RPMI7951 (cell line): ENCODE data around the gene TXNIP. TPM values are rescaled to one million over a fixed set of nuclear protein-coding genes. Genes with fewer than 3 reads are reported as not detected.

Experiments used
- total RNA-seq: library from RNA; depleted of rRNA; stranded (reverse); fragments of >200 nt; shearing (Covaris generic); gene quantifications from 2 replicates; pipeline ENCODE4 v1.2.3, GENCODE V29; 2014; rRNA removed

The TXNIP gene
- total RNA-seq, 1 experiment from 2014 or later = 21.3 TPM

Other genes starting within 250 kb of the TXNIP start
- 9.6 and 10.2 TPM in 2 replicates for gene RNF115, start 172.5 kb downstream of the TXNIP start, total RNA-seq
- gene POLR3C, start 172.4 kb downstream of the TXNIP start, total RNA-seq = 33.9 and 37.2 TPM in 2 replicates
- gene NUDT17, start 150.9 kb downstream of the TXNIP start, total RNA-seq = 4.3 and 5.7 TPM in 2 replicates
- gene PIAS3, start 137.5 kb downstream of the TXNIP start, total RNA-seq = 13.3 and 16.3 TPM in 2 replicates
- 0.12 TPM in 1 of 2 replicates, not detected in the other for gene ANKRD35, start 110.7 kb downstream of the TXNIP start, total RNA-seq
- gene ITGA10, start 86.5 kb downstream of the TXNIP start, total RNA-seq = 0.78 and 1.6 TPM in 2 replicates
- gene PEX11B, start 77.9 kb downstream of the TXNIP start, total RNA-seq = 20.1 and 22.8 TPM in 2 replicates
- 173 and 182 TPM in 2 replicates for gene RBM8A, start 69.1 kb downstream of the TXNIP start, total RNA-seq
- 29.7 and 31.3 TPM in 2 replicates for gene LIX1L, start 38.6 kb downstream of the TXNIP start, total RNA-seq
- gene ANKRD34A, start 32.0 kb downstream of the TXNIP start, total RNA-seq = 1.3 and 2.0 TPM in 2 replicates
- 16.5 and 17.1 TPM in 2 replicates for gene POLR3GL, start 31.9 kb downstream of the TXNIP start, total RNA-seq
- 0.12 TPM in 1 of 2 replicates, not detected in the other for gene HJV, start 25.2 kb upstream of the TXNIP start, total RNA-seq
- 0.49 and 0.84 TPM in 2 replicates for gene NBPF10, start 148.2 kb upstream of the TXNIP start, total RNA-seq
- gene NOTCH2NLA, start 232.4 kb upstream of the TXNIP start, total RNA-seq = 34.8 and 38.0 TPM in 2 replicates